CD4-positive, alpha-beta T cell treated with Interleukin-17A for 4 hours (primary cell): Measurements from ENCODE around the gene SIX5.

Experiments
- DNase-seq: peaks from one replicate; pipeline ENCODE4 v3.0.0-alpha.2; 2020; ENCODE audit warnings: mixed read lengths

The SIX5 gene

DNA sequence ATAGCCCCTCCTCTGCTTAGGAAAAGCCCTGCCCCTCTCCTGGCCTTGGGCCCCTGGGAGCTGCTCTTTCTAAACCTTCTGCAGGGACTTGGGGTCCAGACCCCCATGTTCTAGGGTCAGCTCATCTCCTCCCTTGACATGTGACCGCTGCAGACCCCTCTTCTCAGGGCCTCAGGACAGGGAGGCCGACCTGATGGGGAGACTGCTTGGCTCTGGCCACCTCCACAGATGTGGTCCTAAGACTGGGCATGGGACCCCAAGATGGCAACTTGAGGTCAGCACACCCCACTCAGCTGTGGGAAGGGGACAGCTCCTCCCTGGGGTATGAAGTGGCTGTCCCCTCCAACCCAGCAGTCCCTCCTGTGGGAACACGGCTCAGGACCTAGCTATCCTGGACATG is 3.9 kb upstream of the SIX5 start:
- no peak for DNase-seq

DNA sequence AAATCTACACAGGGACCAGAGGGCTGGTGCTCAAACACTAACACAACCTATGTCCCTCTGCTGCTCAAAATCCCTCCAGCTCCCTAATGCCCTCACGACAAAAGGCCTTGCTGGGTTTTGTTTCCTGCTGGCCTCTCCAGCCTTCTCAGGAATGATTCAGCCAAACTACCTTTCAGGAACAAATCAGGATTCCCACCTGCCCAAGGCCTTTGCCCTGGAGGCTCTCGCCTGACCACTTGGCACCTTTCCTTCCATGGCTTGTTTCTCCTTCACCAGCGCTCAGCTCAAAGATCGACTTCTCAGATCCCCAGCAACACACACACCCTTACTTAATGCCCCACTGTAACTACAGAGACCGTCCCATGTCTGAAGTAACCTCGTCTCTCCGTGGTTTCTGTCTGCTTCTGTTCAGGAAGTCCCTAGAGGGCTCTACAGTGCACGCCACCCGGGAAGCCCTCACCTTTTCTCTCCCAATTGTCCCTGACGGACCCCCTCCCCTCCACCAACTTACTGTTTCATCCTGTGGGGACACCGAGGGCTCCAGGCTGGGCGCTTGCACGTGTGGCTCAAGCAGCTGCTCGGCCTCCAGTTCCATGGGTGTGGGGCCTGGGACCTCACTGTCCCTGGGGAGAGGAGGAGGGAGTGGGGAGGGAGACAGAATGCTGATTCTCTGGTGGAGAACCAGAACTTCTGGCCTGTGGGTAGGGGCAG is 3.2 kb upstream of the SIX5 start:
- no peak for DNase-seq

DNA sequence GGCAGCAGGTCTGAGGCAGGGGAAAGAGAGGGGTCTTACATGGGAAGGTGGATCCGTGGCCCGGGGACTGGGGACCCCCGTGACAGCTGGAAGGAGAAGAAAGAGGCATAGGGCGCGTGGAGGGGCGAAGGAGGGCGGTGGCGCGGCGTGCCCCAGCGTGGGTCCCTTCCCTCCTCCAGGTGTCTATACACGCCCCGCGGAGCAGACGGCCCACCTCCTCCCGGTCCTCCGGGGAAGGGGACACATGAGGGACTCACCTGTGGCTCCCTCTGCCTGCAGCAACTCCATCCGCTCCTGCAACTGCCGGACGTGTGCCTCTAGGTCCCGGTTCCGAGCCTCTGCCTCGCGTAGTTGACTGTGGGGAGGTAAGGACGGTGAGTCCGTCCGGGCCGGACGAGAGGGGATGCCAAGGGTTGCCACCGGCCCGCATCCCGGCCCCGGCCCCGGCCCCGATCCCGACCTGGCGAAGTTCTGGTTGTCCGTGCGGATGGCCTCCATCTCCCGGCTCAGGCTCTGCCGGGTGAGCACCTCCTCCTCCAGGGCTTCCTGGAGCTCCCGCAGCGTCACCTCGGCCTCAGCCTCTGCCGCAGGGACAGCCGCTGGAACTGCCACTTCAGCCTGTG is 2.4 kb upstream of the SIX5 start:
- DNase-seq: no peak

GRCh38 chr19:45770192-45771101 is 1.4 kb upstream of the SIX5 start:
- peak; percentile 94 for DNase-seq

- DNase-seq: no peak
These were observed 754 bp upstream of the SIX5 start for GRCh38 chr19:45769821-45770191.

- DNase-seq: peak; percentile 57
These were observed 433 bp downstream of the SIX5 start for GRCh38 chr19:45768655-45768983.

GRCh38 chr19:45767881-45768654 is 984 bp downstream of the SIX5 start:
- no peak for DNase-seq

- no peak for DNase-seq
These were observed 1.6 kb downstream of the SIX5 start for GRCh38 chr19:45767410-45767880.

DNA sequence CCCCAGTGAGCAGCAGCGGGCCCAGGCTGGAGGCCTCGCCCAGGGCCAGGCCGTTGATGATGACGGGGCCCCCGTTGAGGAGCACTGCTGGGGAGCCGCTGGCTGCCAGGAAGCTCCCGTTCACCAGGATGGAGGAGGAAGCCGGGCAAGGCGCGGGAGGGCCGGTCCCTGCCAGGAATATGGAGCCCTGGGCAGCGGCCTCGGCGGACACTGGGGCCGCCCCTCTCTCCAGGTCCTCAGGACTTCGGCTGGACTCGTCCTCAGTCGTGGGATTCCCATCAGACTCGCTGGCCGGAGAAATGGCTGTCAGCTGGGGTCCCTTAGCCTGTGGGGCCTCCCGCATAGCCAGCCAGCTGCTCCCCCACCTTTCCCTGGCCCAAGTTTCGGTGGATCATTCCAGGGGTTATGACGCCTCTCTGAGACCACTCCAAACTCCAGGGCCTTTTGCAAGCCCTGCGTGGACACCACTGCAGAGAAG is 2.1 kb downstream of the SIX5 start:
- DNase-seq: no peak

DNA sequence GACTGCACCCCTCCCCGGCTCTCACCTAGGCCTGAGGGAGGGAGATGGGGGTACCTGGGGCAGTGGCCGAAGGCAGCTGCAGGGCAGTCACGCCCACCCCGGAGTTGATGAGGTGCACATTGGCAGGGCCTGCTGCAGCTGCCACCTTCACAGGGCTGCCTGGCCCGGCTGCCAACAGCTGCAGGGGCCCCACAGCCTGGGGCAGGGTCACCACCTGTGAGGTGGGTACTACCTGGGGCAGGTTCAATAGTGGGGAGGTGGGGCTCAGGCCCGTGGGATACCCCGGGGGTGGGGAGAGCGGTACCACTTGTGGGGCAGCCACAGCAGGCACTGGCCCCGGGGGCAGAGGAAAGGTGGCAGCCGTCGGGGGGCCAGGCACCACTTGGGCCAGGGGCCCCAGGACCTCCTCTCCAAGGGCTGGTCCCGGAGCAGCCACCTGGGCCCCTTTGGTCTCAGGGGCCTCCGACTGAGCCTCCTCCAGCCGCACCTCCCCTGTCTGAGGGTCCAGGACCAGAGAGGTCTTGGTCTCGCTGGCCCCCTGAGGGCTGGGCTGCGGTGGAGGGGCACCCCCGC is 2.7 kb downstream of the SIX5 start:
- DNase-seq: no peak

- DNase-seq: no peak
These were observed 3.3 kb downstream of the SIX5 start for GRCh38 chr19:45765702-45766295.

DNA sequence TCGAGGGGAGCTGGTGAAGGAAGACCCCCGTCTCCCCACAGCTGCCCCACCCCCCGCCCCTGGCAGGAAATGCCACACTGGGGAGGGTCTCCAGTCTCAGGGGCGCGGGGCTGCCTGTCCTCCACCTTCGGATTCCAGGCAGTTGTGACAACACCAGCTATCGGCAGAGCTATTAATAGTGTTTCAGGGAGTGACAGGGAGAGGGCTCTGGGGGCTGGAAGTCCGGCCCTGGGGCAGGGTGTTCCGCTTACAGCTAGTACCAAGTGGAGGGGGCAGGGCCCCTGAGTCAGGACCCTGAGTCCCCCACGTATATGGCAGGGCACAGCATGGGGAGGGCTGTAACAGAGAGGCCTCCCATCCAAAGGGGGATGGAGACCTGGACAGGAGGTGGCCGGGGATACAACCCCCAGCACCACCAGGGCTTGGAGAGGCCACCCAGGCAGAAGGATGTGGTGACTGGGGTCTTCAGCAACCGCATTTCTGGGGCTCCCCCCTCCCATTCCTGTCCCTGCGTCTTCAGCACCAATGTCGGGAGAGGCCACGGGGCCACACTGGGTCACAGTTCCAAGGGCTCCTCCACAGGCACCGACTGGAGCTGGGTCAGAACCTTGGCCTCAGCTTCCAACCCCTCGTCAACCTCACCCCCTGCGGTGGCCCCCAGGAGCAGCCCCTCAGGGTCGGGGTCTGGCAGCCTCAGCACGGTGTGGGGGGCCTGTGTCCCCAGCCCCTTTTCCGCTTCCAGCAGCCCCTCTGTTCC is 3.9 kb downstream of the SIX5 start:
- no peak for DNase-seq

GRCh38 chr19:45764475-45764874 is 4.6 kb downstream of the SIX5 start:
- no peak for DNase-seq

GRCh38 chr19:45763691-45764294 is 5.3 kb downstream of the SIX5 start:
- DNase-seq: no peak

DNA sequence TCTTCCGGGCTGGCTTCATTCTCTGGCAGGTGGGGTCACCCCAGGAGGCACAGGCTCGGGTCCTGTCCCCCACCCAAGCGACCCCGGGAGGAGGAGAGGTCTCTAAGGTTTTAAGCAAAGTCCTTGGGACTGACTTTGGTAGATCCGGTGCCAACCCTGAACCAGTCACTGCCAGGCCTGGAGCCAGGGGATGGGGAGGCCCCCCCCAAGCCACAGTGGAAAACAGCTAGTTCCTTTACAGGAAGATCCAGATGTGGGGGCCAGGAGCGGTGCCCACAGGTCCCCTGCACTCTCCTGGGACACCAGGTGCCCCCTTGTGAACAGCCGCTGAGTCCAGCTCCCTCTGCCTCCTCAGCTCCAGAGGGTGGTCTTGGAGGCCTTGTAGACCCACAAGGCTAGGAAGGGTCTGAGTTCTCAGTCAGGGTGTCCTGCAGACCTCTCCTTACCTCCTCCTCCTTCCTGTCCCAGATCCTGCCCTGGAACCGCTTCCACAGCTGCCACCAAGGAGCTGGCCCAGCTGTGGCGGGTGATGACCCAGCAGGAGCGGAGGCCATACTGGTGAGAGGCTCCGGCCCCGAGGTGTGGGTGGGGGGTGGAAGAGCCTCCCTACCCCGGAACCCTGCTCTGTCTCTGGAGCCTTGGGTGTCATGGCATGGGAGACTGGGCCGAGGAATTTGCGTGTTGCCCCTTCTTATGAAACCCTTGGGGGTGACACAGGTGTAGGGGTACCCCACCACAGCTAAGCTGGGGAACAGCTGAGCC is 6.0 kb downstream of the SIX5 start:
- DNase-seq: no peak

- no peak for DNase-seq
These were observed 7.3 kb downstream of the SIX5 start for GRCh38 chr19:45761714-45762113.

DNA sequence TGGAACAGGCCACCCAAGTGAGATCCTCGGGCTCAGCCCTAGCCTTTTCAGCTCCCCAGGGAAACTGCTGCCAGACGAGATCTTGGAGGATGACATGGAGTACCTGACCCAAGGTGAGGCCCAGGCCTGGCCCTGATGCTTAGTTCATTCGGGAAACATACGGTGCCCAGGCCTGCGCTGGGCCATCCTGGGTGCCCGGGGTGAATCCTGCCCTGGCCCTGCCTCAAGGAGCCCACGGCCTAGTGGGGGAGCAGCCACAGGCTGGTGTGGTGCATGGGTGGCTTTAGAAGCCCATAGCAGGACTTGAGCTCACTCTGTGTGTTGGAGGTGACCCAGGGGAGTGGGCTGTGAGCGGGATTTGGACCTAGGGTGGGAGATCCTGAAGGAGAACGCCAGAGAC is 10.1 kb downstream of the SIX5 start:
- DNase-seq: no peak

DNA sequence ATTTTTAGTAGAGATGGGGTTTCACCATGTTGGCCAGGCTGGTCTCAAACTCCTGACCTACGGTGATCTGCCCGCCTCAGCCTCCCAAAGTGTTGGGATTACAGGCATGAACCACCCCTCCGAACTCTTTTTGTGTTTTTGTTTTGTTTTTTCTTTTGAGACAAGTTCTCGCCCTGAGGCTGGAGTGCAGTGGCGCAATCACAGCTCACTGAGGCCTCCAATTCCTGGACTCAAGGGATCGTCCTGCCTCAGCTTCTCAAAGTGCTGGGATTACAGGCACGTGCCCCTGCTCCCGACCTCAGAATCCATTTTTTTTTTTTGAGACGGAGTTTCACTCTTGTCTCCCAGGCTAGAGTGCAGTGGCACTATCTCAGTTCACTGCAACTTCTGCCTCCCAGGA is 11.4 kb downstream of the SIX5 start:
- no peak for DNase-seq

GRCh38 chr19:45754323-45754722 is 14.7 kb downstream of the SIX5 start:
- DNase-seq: no peak

DNA sequence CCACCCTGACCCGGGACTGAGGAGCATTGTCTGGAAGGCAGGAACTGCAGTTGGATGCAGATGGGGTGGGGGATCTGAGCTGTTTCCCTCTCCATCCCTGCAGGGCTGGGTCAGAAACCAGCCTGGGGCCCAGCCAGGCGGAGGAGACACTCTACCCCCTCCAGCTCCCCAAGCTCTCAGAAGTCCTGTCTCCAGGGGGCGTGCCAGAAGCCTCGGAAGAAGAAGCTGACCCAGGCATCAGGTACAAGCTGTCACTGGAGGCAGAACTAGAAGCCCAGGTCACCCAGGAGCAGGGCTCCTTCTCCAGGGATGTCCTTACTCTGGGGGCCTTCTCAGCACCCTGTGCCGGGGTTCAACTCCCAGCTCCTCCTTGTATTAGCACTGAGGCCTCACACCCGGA is 15.5 kb downstream of the SIX5 start:
- no peak for DNase-seq
